ENCODE results near the gene SLC22A16.

DNA sequence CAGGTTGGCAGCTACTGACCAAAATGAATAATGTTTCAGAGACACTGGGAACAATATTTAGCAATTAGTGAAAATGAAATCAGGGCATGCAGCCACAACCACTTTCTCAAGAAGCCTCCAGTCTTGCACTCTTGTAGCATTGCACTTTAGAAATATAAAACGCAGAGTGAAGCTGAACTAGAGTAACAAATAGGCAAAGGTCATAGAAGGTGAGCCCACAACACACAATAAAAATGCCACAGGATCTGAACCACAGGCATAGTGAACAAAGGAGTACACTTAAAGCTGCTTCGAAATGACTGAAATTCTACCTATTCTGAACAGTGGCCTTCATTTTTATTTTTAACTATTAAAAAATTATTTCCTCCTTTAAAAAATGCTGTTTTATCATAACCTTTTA, 86.0 kb downstream of the SLC22A16 start:
- TF ChIP-seq, protein P1, sequence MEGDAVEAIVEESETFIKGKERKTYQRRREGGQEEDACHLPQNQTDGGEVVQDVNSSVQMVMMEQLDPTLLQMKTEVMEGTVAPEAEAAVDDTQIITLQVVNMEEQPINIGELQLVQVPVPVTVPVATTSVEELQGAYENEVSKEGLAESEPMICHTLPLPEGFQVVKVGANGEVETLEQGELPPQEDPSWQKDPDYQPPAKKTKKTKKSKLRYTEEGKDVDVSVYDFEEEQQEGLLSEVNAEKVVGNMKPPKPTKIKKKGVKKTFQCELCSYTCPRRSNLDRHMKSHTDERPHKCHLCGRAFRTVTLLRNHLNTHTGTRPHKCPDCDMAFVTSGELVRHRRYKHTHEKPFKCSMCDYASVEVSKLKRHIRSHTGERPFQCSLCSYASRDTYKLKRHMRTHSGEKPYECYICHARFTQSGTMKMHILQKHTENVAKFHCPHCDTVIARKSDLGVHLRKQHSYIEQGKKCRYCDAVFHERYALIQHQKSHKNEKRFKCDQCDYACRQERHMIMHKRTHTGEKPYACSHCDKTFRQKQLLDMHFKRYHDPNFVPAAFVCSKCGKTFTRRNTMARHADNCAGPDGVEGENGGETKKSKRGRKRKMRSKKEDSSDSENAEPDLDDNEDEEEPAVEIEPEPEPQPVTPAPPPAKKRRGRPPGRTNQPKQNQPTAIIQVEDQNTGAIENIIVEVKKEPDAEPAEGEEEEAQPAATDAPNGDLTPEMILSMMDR (optimal IDR thresholded peaks at IDR 0.05 in 1 of 3, IDR thresholded peaks at IDR 0.05 in 1 of 3, conservative IDR thresholded peaks at IDR 0.05 in 1 of 3; ENCODE audit: extremely low read depth in 1 of 3, insufficient read depth in 2 of 3, low read length in 3 of 3) = no peak
- no peak for TF ChIP-seq EZH2 (IDR thresholded peaks at IDR 0.05; ENCODE audit: low read length)
